Progenitor cell of endocrine pancreas (in vitro differentiated cells): ENCODE data around the gene NCF2. TPM values are rescaled to one million over a fixed set of nuclear protein-coding genes. Genes with fewer than 3 reads are reported as not detected.
"Not testable (repeated sequence)": the region's sequence is repeated elsewhere in the genome, so short reads cannot be mapped to it uniquely, and the experiment has no call there.

Experiments used
- DNase-seq: peaks from one replicate; pipeline ENCODE4 v3.0.0; 2021; ENCODE audit warnings: low spot score; ENCODE audit not compliant: unreplicated experiment
- H3K27ac Mint-ChIP-seq: 2 replicates; pipeline ENCODE4 v1.8.0; 2021; ENCODE audit warnings: mild to moderate bottlenecking, moderate library complexity, mixed read lengths
- H3K27me3 Mint-ChIP-seq: 2 replicates; pipeline ENCODE4 v1.8.0; 2021; ENCODE audit warnings: mixed read lengths
- H3K36me3 Mint-ChIP-seq: 2 replicates; pipeline ENCODE4 v1.8.0; 2022; ENCODE audit warnings: mixed read lengths; ENCODE audit not compliant: insufficient read depth
- H3K4me1 Mint-ChIP-seq: 2 replicates; pipeline ENCODE4 v1.8.0; 2021; ENCODE audit warnings: low read depth, mixed read lengths
- H3K4me3 Mint-ChIP-seq: 2 replicates; pipeline ENCODE4 v1.8.0; 2021; ENCODE audit warnings: low read depth, mild to moderate bottlenecking, moderate library complexity, mixed read lengths
- H3K9me3 Mint-ChIP-seq: 2 replicates; pipeline ENCODE4 v1.8.0; 2021; ENCODE audit warnings: low read depth, mixed read lengths
- total RNA-seq: library from RNA; stranded (reverse); gene quantifications from 2 replicates; pipeline ENCODE4 v1.2.1, GENCODE V29; 2021
- TF ChIP-seq, protein P1 (sequence below): fragments of 200-600 bp; sonication (generic); IDR thresholded peaks from one replicate; pipeline ENCODE4 v1.5.0; 2021; ENCODE audit warnings: antibody characterized with exemption, mild to moderate bottlenecking; ENCODE audit not compliant: unreplicated experiment

The NCF2 gene
- total RNA-seq, 1 donor from 2014 or later, result 0.67 TPM

DNA sequence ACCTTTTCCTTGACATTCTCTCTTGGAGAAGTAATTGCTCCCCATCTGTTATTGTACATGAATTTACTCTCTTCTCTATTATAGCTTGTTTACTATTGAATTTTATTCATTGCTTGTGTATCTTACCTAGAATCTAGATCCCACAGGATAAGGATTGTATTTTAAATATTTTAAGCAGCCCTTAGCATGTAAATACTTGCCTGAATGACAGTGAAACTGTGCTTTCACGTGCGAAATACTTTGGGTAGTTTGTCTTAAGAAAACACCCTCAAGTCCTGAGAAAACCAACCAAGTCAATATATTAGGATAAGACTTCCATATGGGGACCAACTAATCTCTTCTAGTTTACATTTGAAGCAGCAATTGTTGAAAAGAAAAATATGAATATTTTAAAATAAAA is 30.1 kb upstream of the NCF2 start:
- H3K27me3 Mint-ChIP-seq, result no peaks in the 10 kb centered on the region
- no peaks in the 10 kb centered on the region for H3K4me1 Mint-ChIP-seq
- DNase-seq, result no peak
- H3K27ac Mint-ChIP-seq, result no peak overlapping the region
- H3K36me3 Mint-ChIP-seq, result peaks cover 3% of the 10 kb centered on the region
- TF ChIP-seq, protein P1, sequence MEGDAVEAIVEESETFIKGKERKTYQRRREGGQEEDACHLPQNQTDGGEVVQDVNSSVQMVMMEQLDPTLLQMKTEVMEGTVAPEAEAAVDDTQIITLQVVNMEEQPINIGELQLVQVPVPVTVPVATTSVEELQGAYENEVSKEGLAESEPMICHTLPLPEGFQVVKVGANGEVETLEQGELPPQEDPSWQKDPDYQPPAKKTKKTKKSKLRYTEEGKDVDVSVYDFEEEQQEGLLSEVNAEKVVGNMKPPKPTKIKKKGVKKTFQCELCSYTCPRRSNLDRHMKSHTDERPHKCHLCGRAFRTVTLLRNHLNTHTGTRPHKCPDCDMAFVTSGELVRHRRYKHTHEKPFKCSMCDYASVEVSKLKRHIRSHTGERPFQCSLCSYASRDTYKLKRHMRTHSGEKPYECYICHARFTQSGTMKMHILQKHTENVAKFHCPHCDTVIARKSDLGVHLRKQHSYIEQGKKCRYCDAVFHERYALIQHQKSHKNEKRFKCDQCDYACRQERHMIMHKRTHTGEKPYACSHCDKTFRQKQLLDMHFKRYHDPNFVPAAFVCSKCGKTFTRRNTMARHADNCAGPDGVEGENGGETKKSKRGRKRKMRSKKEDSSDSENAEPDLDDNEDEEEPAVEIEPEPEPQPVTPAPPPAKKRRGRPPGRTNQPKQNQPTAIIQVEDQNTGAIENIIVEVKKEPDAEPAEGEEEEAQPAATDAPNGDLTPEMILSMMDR, result no peak
- no peaks in the 10 kb centered on the region for H3K9me3 Mint-ChIP-seq
- no peak overlapping the region for H3K4me3 Mint-ChIP-seq

DNA sequence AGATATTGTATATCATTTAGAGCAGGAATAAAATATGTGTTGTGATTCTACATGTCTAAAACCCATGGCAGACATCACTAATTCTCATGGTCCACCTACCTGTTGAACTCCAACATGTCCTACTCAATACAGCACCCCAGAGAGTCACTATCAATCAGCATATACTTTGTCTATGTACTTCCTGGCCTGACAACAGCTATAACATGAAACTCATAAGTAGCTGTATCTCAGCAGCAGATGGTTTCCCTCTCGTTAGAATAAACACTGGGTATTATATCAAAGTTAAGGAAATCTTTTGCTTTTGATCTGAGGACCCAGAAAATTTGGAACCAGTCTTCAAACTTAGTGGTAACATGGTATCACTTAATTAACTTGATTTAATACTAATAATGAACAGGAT is 29.5 kb upstream of the NCF2 start:
- H3K27ac Mint-ChIP-seq, result no peak overlapping the region
- no peaks in the 10 kb centered on the region for H3K9me3 Mint-ChIP-seq
- no peak for DNase-seq
- TF ChIP-seq, protein P1, result no peak
- no peaks in the 10 kb centered on the region for H3K4me1 Mint-ChIP-seq
- H3K4me3 Mint-ChIP-seq, result no peak overlapping the region
- peaks cover 2% of the 10 kb centered on the region for H3K27me3 Mint-ChIP-seq
- peaks cover 3% of the 10 kb centered on the region for H3K36me3 Mint-ChIP-seq

DNA sequence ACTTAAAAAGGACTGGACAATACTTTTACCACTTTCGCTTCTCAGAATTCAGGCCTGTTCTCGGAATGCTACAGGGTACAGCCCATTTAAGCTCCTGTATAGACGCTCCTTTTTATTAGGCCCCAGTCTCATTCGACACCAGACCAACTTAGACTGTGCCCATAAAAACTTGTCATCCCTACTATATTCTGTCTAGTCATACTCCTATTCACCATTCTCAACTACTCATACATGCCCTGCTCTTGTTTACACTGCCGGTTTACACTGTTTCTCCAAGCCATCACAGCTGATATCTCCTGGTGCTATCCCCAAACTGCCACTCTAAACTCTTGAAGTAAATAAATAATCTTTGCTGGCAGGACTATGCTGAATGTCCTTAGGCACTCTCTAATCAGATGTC is 27.9 kb upstream of the NCF2 start:
- H3K27me3 Mint-ChIP-seq, H3K27ac Mint-ChIP-seq, H3K4me3 Mint-ChIP-seq, H3K4me1 Mint-ChIP-seq, H3K36me3 Mint-ChIP-seq, H3K9me3 Mint-ChIP-seq, DNase-seq: not testable (repeated sequence)

DNA sequence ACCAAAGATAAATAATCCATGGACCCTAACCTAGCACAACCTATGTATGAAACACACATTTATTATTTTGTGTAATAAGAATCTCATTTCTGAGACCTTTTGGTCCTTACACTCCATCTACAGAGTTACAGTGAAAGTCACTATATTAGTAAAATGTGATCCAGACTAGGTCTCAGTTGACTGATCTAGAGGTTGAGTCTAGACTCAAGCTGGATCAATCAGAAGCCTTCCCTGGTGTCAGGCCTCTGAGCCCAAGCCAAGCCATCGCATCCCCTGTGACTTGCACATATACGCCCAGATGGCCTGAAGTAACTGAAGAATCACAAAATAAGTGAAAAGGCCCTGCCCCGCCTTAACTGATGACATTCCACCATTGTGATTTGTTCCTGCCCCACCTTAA is 22.7 kb upstream of the NCF2 start:
- H3K4me3 Mint-ChIP-seq, H3K4me1 Mint-ChIP-seq, DNase-seq, H3K9me3 Mint-ChIP-seq, H3K27me3 Mint-ChIP-seq, H3K27ac Mint-ChIP-seq, H3K36me3 Mint-ChIP-seq: not testable (repeated sequence)

- H3K27me3 Mint-ChIP-seq, result peaks cover 6% of the 10 kb centered on the region
- H3K4me3 Mint-ChIP-seq, result no peak overlapping the region
These were observed 22.1 kb upstream of the NCF2 start for GRCh38 chr1:183612407-183612806.

DNA sequence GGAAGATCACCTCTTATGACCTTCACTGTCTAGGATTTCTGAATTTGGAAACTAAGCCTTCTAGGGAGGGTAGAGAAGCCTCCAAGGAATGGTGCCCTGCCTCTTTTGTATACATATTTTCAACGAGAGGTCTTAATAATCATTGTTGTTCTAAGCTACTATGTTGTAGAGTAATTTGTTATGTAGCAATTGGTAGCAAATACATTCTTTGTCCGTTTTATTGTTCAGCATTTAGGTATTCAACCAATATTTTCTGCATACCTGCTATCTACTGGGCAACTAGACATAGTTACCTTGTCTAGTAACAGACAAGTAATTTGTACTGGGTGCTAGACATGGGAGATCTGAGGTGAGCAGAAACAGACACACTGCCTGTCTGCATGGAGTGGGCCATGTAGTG is 20.8 kb upstream of the NCF2 start:
- Mint-ChIP-seq H3K36me3 (no peaks in the 10 kb centered on the region), H3K4me1 (no peaks in the 10 kb centered on the region), H3K4me3 (no peak overlapping the region), H3K9me3 (no peaks in the 10 kb centered on the region), H3K27ac (no peak overlapping the region), H3K27me3 (peaks cover 6% of the 10 kb centered on the region)
- no peak for DNase-seq
- TF ChIP-seq, protein P1, result no peak

More at GRCh38 chr1:183612407-183612806, 22.1 kb upstream of the NCF2 start:
- TF ChIP-seq, protein P1, result no peak
- no peaks in the 10 kb centered on the region for H3K9me3 Mint-ChIP-seq
- H3K27ac Mint-ChIP-seq, result no peak overlapping the region
- no peaks in the 10 kb centered on the region for H3K36me3 Mint-ChIP-seq
- H3K4me1 Mint-ChIP-seq, result no peaks in the 10 kb centered on the region
- DNase-seq, result no peak
